Neural crest cell (in vitro differentiated cells): ENCODE results near the gene EP400. TPM values are rescaled to one million over a fixed set of nuclear protein-coding genes. Genes with fewer than 3 reads are reported as not detected.
"Not testable (repeated sequence)": the region's sequence is repeated elsewhere in the genome, so short reads cannot be mapped to it uniquely, and the experiment has no call there.

Source experiments
- DNase-seq: peaks from one replicate; pipeline ENCODE4 v3.0.0; 2021; ENCODE audit warnings: low read depth, mixed read lengths, low spot score
- H3K27ac Mint-ChIP-seq: one replicate; pipeline ENCODE4 v1.8.0; 2021; ENCODE audit warnings: mild to moderate bottlenecking, mixed read lengths; ENCODE audit not compliant: unreplicated experiment
- H3K27me3 Mint-ChIP-seq: 2 replicates; pipeline ENCODE4 v1.8.0; 2021; ENCODE audit warnings: low read depth, mild to moderate bottlenecking, mixed read lengths
- H3K36me3 Mint-ChIP-seq: 2 replicates; pipeline ENCODE4 v1.8.0; 2021; ENCODE audit warnings: low read depth, mild to moderate bottlenecking, mixed read lengths
- H3K4me1 Mint-ChIP-seq: 2 replicates; pipeline ENCODE4 v1.8.0; 2021; ENCODE audit warnings: mixed read lengths
- H3K4me3 Mint-ChIP-seq: one replicate; pipeline ENCODE4 v1.8.0; 2021; ENCODE audit warnings: mild to moderate bottlenecking, mixed read lengths
- H3K9me3 Mint-ChIP-seq: 2 replicates; pipeline ENCODE4 v1.8.0; 2021; ENCODE audit warnings: mixed read lengths
- total RNA-seq: library from RNA; stranded (reverse); gene quantifications from 2 replicates; pipeline ENCODE4 v1.2.1, GENCODE V29; 2021
- TF ChIP-seq, protein P1 (sequence below): fragments of 200-600 bp; sonication (generic); conservative IDR thresholded peaks from 2 replicates; pipeline ENCODE4 v1.5.0; 2021; ENCODE audit warnings: antibody characterized with exemption, mild to moderate bottlenecking

The EP400 gene
- total RNA-seq, 1 donor from 2014 or later = 73.4 TPM

GRCh38 chr12:132095520-132096409 lies 146.0 kb downstream of the EP400 start:
- no peaks in the 10 kb centered on the region for H3K27me3 Mint-ChIP-seq
- H3K27ac Mint-ChIP-seq = no peak overlapping the region
- H3K4me1 Mint-ChIP-seq = no peaks in the 10 kb centered on the region
- no peak for DNase-seq
- peaks cover 13% of the 10 kb centered on the region for H3K36me3 Mint-ChIP-seq
- TF ChIP-seq, protein P1, sequence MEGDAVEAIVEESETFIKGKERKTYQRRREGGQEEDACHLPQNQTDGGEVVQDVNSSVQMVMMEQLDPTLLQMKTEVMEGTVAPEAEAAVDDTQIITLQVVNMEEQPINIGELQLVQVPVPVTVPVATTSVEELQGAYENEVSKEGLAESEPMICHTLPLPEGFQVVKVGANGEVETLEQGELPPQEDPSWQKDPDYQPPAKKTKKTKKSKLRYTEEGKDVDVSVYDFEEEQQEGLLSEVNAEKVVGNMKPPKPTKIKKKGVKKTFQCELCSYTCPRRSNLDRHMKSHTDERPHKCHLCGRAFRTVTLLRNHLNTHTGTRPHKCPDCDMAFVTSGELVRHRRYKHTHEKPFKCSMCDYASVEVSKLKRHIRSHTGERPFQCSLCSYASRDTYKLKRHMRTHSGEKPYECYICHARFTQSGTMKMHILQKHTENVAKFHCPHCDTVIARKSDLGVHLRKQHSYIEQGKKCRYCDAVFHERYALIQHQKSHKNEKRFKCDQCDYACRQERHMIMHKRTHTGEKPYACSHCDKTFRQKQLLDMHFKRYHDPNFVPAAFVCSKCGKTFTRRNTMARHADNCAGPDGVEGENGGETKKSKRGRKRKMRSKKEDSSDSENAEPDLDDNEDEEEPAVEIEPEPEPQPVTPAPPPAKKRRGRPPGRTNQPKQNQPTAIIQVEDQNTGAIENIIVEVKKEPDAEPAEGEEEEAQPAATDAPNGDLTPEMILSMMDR = no peak
- H3K4me3 Mint-ChIP-seq = no peak overlapping the region
- no peaks in the 10 kb centered on the region for H3K9me3 Mint-ChIP-seq

GRCh38 chr12:132099739-132100138 lies 150.0 kb downstream of the EP400 start:
- Mint-ChIP-seq H3K36me3 (peaks cover 10% of the 10 kb centered on the region), H3K4me3 (no peak overlapping the region), H3K4me1 (no peaks in the 10 kb centered on the region), H3K27ac (no peak overlapping the region), H3K27me3 (no peaks in the 10 kb centered on the region), H3K9me3 (no peaks in the 10 kb centered on the region)
- TF ChIP-seq, protein P1 = no peak
- DNase-seq = no peak

- no peak for DNase-seq
- no peak overlapping the region for H3K27ac Mint-ChIP-seq
- H3K36me3 Mint-ChIP-seq = peaks cover 8% of the 10 kb centered on the region
- no peaks in the 10 kb centered on the region for H3K4me1 Mint-ChIP-seq
- TF ChIP-seq, protein P1 = no peak
- no peaks in the 10 kb centered on the region for H3K27me3 Mint-ChIP-seq
- no peaks in the 10 kb centered on the region for H3K9me3 Mint-ChIP-seq
- no peak overlapping the region for H3K4me3 Mint-ChIP-seq
Measured at GRCh38 chr12:132100306-132101065, 150.7 kb downstream of the EP400 start.

DNA sequence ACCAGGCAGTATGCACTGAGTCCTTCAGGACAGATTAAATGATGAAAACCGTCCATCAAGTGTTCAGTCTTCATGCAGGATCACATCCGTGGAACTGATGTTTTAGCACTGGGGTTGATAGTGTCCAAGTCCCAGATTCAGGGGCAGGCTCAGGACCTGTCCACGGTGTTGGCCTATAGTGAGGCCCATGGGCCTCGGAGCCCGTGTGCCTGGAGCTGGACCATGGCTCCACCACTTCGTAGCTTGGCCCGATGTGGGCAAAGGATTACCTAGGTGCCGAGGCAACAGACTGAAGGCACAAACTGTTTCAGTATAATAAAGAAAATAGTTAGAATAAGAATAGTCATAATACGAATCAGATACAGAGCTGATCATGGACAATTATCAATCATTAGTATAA lies 152.6 kb downstream of the EP400 start:
- no peak for DNase-seq
- no peak overlapping the region for H3K27ac Mint-ChIP-seq
- no peaks in the 10 kb centered on the region for H3K27me3 Mint-ChIP-seq
- peaks cover 4% of the 10 kb centered on the region for H3K36me3 Mint-ChIP-seq
- no peak overlapping the region for H3K4me3 Mint-ChIP-seq
- TF ChIP-seq, protein P1 = no peak
- H3K4me1 Mint-ChIP-seq = no peaks in the 10 kb centered on the region
- H3K9me3 Mint-ChIP-seq = no peaks in the 10 kb centered on the region

GRCh38 chr12:132103072-132103471 lies 153.3 kb downstream of the EP400 start:
- peak overlapping the region; percentile 59 for H3K27ac Mint-ChIP-seq
- H3K36me3 Mint-ChIP-seq, DNase-seq, H3K4me1 Mint-ChIP-seq, H3K4me3 Mint-ChIP-seq, H3K9me3 Mint-ChIP-seq, H3K27me3 Mint-ChIP-seq: not testable (repeated sequence)
